ENCODE results near the gene SLC27A6.

SLC27A6 gene

GRCh38 chr5:128965011-128965637 is at the start of gene SLC27A6 (continued):
- TF ChIP-seq CTCF (tag by site-specific recombination; IDR thresholded peaks at IDR 0.05) (0 out of 2 replicates have a peak, but pooled peaks have one; percentile 38), REST (tag by site-specific recombination; IDR thresholded peaks at IDR 0.05) (no peak), SP3 (tag by site-specific recombination; IDR thresholded peaks at IDR 0.05) (peak; percentile 79), ZNF785 (tag by site-specific recombination; IDR thresholded peaks at IDR 0.05) (no peak), ZFP3 (tag by site-specific recombination; IDR thresholded peaks at IDR 0.05; ENCODE audit: low read depth) (no peak), HIC1 (tag by site-specific recombination; IDR thresholded peaks at IDR 0.05) (0 out of 2 replicates have a peak, but pooled peaks have one; percentile 19), ZNF449 (tag by site-specific recombination; IDR thresholded peaks at IDR 0.05) (0 out of 2 replicates have a peak, but pooled peaks have one; percentile 20), ZNF629 (tag by site-specific recombination; IDR thresholded peaks at IDR 0.05) (0 out of 2 replicates have a peak, but pooled peaks have one; percentile 31), SP7 (tag by site-specific recombination; IDR thresholded peaks at IDR 0.05) (peak; percentile 9), KLF7 (tag by site-specific recombination; IDR thresholded peaks at IDR 0.05; ENCODE audit: borderline replicate concordance) (peak; percentile 63; the same call in 1 of the 2 replicates), ZBTB48 (tag by site-specific recombination; IDR thresholded peaks at IDR 0.05) (peak; percentile 72), PATZ1 (tag by site-specific recombination; IDR thresholded peaks at IDR 0.05) (peak; percentile 67; the same call in 1 of the 2 replicates), SETDB1 (IDR thresholded peaks at IDR 0.05; ENCODE audit: insufficient read length, low read length) (no peak), ZNF211 (tag by site-specific recombination; IDR thresholded peaks at IDR 0.05; ENCODE audit: low read depth) (no peak), KLF8 (tag by site-specific recombination; IDR thresholded peaks at IDR 0.05) (peak; percentile 32; the same call in 1 of the 2 replicates), ZNF692 (tag by site-specific recombination; IDR thresholded peaks at IDR 0.05) (peak; percentile 75; the same call in 1 of the 2 replicates), ZNF18 (tag by site-specific recombination; IDR thresholded peaks at IDR 0.05) (peak; percentile 45; the same call in 1 of the 2 replicates), ZNF501 (tag by site-specific recombination; IDR thresholded peaks at IDR 0.05) (peak; percentile 53; the same call in 1 of the 2 replicates), ZXDB (tag by site-specific recombination; IDR thresholded peaks at IDR 0.05) (no peak; the same call in 1 of the 2 replicates), ZBTB10 (tag by site-specific recombination; IDR thresholded peaks at IDR 0.05) (0 out of 2 replicates have a peak, but pooled peaks have one; percentile 31)

All from HEK293 (cell line).